Measurements from ENCODE around the gene NUP188. TPM values are rescaled to one million over a fixed set of nuclear protein-coding genes. Genes with fewer than 3 reads are reported as not detected.

Gene NUP188
- total and polyA plus RNA-seq, 2 of the 13 experiments (the other 11 are each of a cell fraction or from before 2014, with no cell fraction given), result 28.0 to 38.5 TPM

- intact Hi-C loops (cut with micrococcal nuclease; ENCODE audit: unreplicated experiment), result loop anchor here (10.0 kb wide), 1 partner anchor 145 kb away; no protein-coding TSS in a partner anchor
- CTCF ChIA-PET (ENCODE audit: low intra/inter-chr PET ratio, low total read pairs), result no interaction called here
- Histone ChIP-seq H3K27ac (ENCODE audit: extremely low read length, insufficient read depth, low read length) (no peak overlapping the region), H3K27me3 (ENCODE audit: control insufficient read depth in 1 of 2, insufficient read depth in 2 of 2, low read length in 2 of 2) (no peaks in the 10 kb centered on the region), H3K4me3 (replicated peaks in 1 of 3; ENCODE audit: insufficient read depth in 1 of 3, low read depth in 2 of 3, low read length in 3 of 3) (no peak overlapping the region), H3K9ac (ENCODE audit: insufficient read depth, low read depth, low read length) (no peak overlapping the region), H3K4me2 (ENCODE audit: low read depth, low read length) (no peak overlapping the region), H3K36me3 (replicated peaks in 1 of 2; ENCODE audit: control insufficient read depth in 1 of 2, insufficient read depth in 2 of 2, low read length in 2 of 2) (peaks cover 48 to 81% of the 10 kb centered on the region in 2 experiments), H2AFZ (ENCODE audit: low read length) (no peak overlapping the region), H4K20me1 (ENCODE audit: insufficient read depth, low read length) (no peaks in the 10 kb centered on the region), H3K79me2 (ENCODE audit: insufficient read depth, low read length) (no peaks in the 10 kb centered on the region), H3K4me1 (ENCODE audit: insufficient read depth, low read length) (no peaks in the 10 kb centered on the region), H3K9me3 (ENCODE audit: low read length) (no peaks in the 10 kb centered on the region)
- POLR2A ChIA-PET, result no interaction called here
- WGBS (ENCODE audit: low lambda C conversion rate), result over 99% methylated on average over 13 of the region's 13 CpGs
- FAIRE-seq (no peak), DNase-seq (ENCODE audit: low spot score) (no peak), ATAC-seq (no peak)
- BruUV-seq (replicated peaks), result no TSS peak
- in situ Hi-C loops (cut with HindIII; ENCODE audit: extremely low pct_ligation_motif_present, low pct_unique_long_range_greater_than_20kb), result no loop called here
- TF ChIP-seq TFE3 (CRISPR knock-in tag; IDR thresholded peaks at IDR 0.05) (no peak), ZNF318 (CRISPR knock-in tag; IDR thresholded peaks at IDR 0.05) (no peak), ZSCAN9 (CRISPR knock-in tag; IDR thresholded peaks at IDR 0.05; ENCODE audit: borderline replicate concordance) (no peak), NFKB2 (CRISPR knock-in tag; IDR thresholded peaks at IDR 0.05; ENCODE audit: borderline replicate concordance) (no peak), BRF2 (CRISPR knock-in tag; IDR thresholded peaks at IDR 0.05) (no peak), PBX3 (CRISPR knock-in tag; IDR thresholded peaks at IDR 0.05; ENCODE audit: borderline replicate concordance) (no peak), HINFP (CRISPR knock-in tag; IDR thresholded peaks at IDR 0.05; ENCODE audit: low read depth) (no peak), ZSCAN29 (CRISPR knock-in tag; conservative IDR thresholded peaks at IDR 0.05) (no peak)
Observed at GRCh38 chr9:128999581-129000206, 52.2 kb downstream of the NUP188 start.

Data from HepG2 (cell line).